Gastroesophageal sphincter (tissue), 3 donors: Measurements from ENCODE around the gene TRMT2A.

Experiments used
- EP300 ChIP-seq: sonication (generic); formaldehyde crosslinking; IDR thresholded peaks from one replicate; pipeline ENCODE4 v1.6.1; 2017; ENCODE audit warnings: antibody characterized with exemption, mild to moderate bottlenecking
- POLR2A ChIP-seq, 2 donors: fragments of 450-650 bp; IDR thresholded peaks; one replicate each; pipeline ENCODE4 v1.6.1; 2017; ENCODE audit warnings: antibody characterized with exemption in 2 of 2, mild to moderate bottlenecking in 2 of 2, moderate library complexity in 1 of 2
- TF ChIP-seq, protein P1 (sequence below), 4 experiments: fragments of 200-600 bp in 2 of 4; fragments of 450-650 bp in 2 of 4; sonication (generic) in 1 of 4; IDR thresholded peaks; one replicate each; pipeline ENCODE4 v1.5.1; 2017 to 2019; ENCODE audit warnings: antibody characterized with exemption in 4 of 4, mild to moderate bottlenecking in 2 of 4, moderate library complexity in 2 of 4

DNA sequence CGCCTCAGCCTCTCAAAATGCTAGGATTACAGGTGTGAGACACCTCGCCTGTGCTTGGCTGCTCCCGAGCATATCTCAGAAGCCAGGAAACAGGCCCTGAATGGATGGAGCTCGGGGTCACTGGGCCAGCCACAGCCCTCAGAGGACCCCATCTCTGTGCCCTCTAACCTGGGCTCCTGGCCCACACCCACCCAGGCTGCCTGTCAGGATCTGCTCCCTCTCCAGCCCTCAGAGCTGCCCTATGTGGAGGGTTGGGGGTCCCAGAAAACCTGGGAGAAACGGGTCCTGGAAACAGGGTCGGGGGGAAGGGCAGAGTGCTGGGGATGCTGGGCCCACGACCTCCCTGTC lies 39.0 kb upstream of the TRMT2A start:
- TF ChIP-seq POLR2A (IDR thresholded peaks at IDR 0.05): no peak
- TF ChIP-seq, protein P1, sequence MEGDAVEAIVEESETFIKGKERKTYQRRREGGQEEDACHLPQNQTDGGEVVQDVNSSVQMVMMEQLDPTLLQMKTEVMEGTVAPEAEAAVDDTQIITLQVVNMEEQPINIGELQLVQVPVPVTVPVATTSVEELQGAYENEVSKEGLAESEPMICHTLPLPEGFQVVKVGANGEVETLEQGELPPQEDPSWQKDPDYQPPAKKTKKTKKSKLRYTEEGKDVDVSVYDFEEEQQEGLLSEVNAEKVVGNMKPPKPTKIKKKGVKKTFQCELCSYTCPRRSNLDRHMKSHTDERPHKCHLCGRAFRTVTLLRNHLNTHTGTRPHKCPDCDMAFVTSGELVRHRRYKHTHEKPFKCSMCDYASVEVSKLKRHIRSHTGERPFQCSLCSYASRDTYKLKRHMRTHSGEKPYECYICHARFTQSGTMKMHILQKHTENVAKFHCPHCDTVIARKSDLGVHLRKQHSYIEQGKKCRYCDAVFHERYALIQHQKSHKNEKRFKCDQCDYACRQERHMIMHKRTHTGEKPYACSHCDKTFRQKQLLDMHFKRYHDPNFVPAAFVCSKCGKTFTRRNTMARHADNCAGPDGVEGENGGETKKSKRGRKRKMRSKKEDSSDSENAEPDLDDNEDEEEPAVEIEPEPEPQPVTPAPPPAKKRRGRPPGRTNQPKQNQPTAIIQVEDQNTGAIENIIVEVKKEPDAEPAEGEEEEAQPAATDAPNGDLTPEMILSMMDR (IDR thresholded peaks at IDR 0.05): no peak
- no peak for TF ChIP-seq EP300
